ENCODE data around the gene ITGA4. TPM values are rescaled to one million over a fixed set of nuclear protein-coding genes. Genes with fewer than 3 reads are reported as not detected.

ITGA4 gene
- total and polyA plus RNA-seq, 9 of the 15 experiments (the other 6 are each of a cell fraction or from before 2014, with no cell fraction given) = 0.06 to 0.81 (median 0.27) TPM

DNA sequence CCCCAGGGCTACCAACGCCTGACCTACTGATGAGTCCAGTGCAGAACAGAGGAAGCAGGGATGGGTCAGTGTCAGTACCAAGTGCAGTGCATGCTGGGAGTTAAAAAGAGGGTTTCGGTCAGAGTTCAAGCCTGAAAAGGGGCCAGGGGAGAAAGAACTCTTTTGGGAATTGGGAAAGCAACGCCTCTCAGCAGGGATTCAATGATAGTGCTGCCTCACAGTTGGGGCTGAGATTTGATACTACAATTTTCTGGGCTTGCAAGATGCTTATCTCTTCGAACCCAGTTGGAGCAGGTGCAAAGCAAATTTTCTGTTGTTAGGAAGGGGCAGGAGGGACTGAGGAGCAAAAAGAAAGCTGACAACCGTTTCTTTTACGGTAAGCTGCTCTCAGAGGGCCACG is 117.1 kb downstream of the ITGA4 start:
- WGBS (ENCODE audit: insufficient coverage, low coverage, missing lambda C conversion rate) = 2% methylated on average over 7 of the region's 7 CpGs
- no peaks in the 10 kb centered on the region for H4K20me1 ChIP-seq (replicated peaks; ENCODE audit: control insufficient read depth, insufficient read depth, low read length)
- no peaks in the 10 kb centered on the region; the same call in 1 of the 2 replicates for H3K9me3 ChIP-seq (replicated peaks; ENCODE audit: control insufficient read depth, insufficient read depth, low read depth, low read length)
- TF ChIP-seq PCBP2 (IDR thresholded peaks at IDR 0.05; ENCODE audit: low read depth, low read length, poor library complexity, severe bottlenecking) (no peak), FOXP1 (CRISPR knock-in tag; IDR thresholded peaks at IDR 0.05) (no peak), RAD51 (IDR thresholded peaks at IDR 0.05; ENCODE audit: borderline replicate concordance, low read depth) (no peak), ZNF785 (CRISPR knock-in tag; IDR thresholded peaks at IDR 0.05) (no peak), CC2D1A (IDR thresholded peaks at IDR 0.05) (no peak), ZNF717 (CRISPR knock-in tag; IDR thresholded peaks at IDR 0.05) (no peak)
- TF ChIP-seq, protein P1, sequence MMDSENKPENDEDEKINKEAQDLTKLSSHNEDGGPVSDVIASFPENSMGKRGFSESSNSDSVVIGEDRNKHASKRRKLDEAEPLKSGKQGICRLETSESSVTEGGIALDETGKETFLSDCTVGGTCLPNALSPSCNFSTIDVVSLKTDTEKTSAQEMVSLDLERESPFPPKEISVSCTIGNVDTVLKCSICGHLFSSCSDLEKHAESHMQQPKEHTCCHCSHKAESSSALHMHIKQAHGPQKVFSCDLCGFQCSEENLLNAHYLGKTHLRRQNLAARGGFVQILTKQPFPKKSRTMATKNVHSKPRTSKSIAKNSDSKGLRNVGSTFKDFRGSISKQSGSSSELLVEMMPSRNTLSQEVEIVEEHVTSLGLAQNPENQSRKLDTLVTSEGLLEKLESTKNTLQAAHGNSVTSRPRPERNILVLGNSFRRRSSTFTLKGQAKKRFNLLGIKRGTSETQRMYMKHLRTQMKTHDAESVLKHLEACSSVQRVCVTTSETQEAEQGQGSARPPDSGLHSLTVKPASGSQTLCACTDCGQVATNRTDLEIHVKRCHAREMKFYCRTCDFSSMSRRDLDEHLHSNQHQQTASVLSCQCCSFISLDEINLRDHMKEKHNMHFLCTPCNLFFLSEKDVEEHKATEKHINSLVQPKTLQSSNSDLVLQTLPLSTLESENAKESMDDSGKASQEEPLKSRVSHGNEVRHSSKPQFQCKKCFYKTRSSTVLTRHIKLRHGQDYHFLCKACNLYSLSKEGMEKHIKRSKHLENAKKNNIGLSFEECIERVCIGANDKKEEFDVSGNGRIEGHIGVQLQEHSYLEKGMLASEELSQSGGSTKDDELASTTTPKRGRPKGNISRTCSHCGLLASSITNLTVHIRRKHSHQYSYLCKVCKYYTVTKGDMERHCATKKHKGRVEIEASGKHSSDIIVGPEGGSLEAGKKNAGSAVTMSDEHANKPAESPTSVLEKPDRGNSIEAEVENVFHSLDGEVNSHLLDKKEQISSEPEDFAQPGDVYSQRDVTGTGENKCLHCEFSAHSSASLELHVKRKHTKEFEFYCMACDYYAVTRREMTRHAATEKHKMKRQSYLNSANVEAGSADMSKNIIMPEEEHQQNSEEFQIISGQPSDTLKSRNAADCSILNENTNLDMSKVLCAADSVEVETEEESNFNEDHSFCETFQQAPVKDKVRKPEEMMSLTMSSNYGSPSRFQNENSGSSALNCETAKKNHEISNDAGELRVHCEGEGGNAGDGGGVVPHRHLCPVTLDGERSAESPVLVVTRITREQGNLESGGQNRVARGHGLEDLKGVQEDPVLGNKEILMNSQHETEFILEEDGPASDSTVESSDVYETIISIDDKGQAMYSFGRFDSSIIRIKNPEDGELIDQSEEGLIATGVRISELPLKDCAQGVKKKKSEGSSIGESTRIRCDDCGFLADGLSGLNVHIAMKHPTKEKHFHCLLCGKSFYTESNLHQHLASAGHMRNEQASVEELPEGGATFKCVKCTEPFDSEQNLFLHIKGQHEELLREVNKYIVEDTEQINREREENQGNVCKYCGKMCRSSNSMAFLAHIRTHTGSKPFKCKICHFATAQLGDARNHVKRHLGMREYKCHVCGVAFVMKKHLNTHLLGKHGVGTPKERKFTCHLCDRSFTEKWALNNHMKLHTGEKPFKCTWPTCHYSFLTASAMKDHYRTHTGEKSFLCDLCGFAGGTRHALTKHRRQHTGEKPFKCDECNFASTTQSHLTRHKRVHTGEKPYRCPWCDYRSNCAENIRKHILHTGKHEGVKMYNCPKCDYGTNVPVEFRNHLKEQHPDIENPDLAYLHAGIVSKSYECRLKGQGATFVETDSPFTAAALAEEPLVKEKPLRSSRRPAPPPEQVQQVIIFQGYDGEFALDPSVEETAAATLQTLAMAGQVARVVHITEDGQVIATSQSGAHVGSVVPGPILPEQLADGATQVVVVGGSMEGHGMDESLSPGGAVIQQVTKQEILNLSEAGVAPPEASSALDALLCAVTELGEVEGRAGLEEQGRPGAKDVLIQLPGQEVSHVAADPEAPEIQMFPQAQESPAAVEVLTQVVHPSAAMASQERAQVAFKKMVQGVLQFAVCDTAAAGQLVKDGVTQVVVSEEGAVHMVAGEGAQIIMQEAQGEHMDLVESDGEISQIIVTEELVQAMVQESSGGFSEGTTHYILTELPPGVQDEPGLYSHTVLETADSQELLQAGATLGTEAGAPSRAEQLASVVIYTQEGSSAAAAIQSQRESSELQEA (IDR thresholded peaks at IDR 0.05; ENCODE audit: low read depth) = no peak
- TF ChIP-seq, protein P2, sequence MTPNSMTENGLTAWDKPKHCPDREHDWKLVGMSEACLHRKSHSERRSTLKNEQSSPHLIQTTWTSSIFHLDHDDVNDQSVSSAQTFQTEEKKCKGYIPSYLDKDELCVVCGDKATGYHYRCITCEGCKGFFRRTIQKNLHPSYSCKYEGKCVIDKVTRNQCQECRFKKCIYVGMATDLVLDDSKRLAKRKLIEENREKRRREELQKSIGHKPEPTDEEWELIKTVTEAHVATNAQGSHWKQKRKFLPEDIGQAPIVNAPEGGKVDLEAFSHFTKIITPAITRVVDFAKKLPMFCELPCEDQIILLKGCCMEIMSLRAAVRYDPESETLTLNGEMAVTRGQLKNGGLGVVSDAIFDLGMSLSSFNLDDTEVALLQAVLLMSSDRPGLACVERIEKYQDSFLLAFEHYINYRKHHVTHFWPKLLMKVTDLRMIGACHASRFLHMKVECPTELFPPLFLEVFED (CRISPR knock-in tag; conservative IDR thresholded peaks at IDR 0.05) = no peak
- H3K9ac ChIP-seq (ENCODE audit: insufficient read depth in 1 of 2, low read depth in 2 of 2, low read length in 2 of 2) = no peak overlapping the region
- H3K4me3 ChIP-seq = no peak overlapping the region
- POLR2A ChIA-PET = no interaction called here
- intact Hi-C loops (cut with micrococcal nuclease) = loop anchor here (5.0 kb wide), 1 partner anchor 143 kb away; no protein-coding TSS in a partner anchor
- H3K4me1 ChIP-seq (replicated peaks in 1 of 2; ENCODE audit: control insufficient read depth in 2 of 2, insufficient read depth in 2 of 2, low read length in 2 of 2) = no peaks in the 10 kb centered on the region
- H3K27ac ChIP-seq (ENCODE audit: extremely low read depth, low read depth, low read length) = no peak overlapping the region
- no peaks in the 10 kb centered on the region for H3K79me2 ChIP-seq (ENCODE audit: control insufficient read depth, insufficient read depth, low read length)
- FAIRE-seq = no peak
- CTCF ChIA-PET (ENCODE audit: low intra/inter-chr PET ratio) = no interaction called here
- no peak for DNase-seq (ENCODE audit: extremely low read depth in 1 of 4, low spot score in 3 of 4)
- no peak for ATAC-seq
- no peak overlapping the region for H3K4me2 ChIP-seq (ENCODE audit: insufficient read depth, low read length)
- H3K9me1 ChIP-seq (ENCODE audit: control insufficient read depth, insufficient read depth, low read length) = no peaks in the 10 kb centered on the region
- in situ Hi-C loops (cut with MboI) = no loop called here
- no TSS peak for BruUV-seq (replicated peaks)
- no peaks in the 10 kb centered on the region for H3K36me3 ChIP-seq (ENCODE audit: control insufficient read depth, insufficient read depth, low read length)
- no peak overlapping the region for H2AFZ ChIP-seq (ENCODE audit: low read depth, low read length)
- H3K27me3 ChIP-seq (ENCODE audit: control insufficient read depth in 2 of 2, insufficient read depth in 2 of 2, low read length in 2 of 2) = no peaks in the 10 kb centered on the region

Measured in K562 (cell line).